ENCODE results near the gene NBEAL2. TPM values are rescaled to one million over a fixed set of nuclear protein-coding genes. Genes with fewer than 3 reads are reported as not detected.

The NBEAL2 gene
- total and polyA plus RNA-seq, 2 of the 8 experiments (the other 6 are each of a cell fraction or from before 2014, with no cell fraction given): 27.3 to 46.9 TPM

- Histone ChIP-seq H3K36me3 (ENCODE audit: control insufficient read depth in 2 of 4, insufficient read depth in 4 of 4, low read length in 3 of 4) (peaks cover 3 to 18% (median 16%) of the 10 kb centered on the region in 4 experiments; a peak in 6 of 8 replicates), H2BK15ac (ENCODE audit: low read length) (no peak overlapping the region), H3K4me2 (ENCODE audit: insufficient read depth in 1 of 2, low read depth in 2 of 2, low read length in 2 of 2) (no peak overlapping the region), H4K91ac (replicated peaks; ENCODE audit: insufficient read length, low read length) (no peak overlapping the region), H4K5ac (ENCODE audit: insufficient read length, low read depth, low read length) (no peak overlapping the region), H2BK120ac (replicated peaks; ENCODE audit: low read depth, low read length) (no peak overlapping the region), H2BK12ac (ENCODE audit: low read depth, low read length) (no peak overlapping the region), H3K4me1 (replicated peaks in 1 of 4; ENCODE audit: control insufficient read depth in 3 of 4, insufficient read depth in 4 of 4, low read length in 3 of 4) (peaks cover 0 to 3% (median 1%) of the 10 kb centered on the region in 4 experiments; a peak in 3 of 7 replicates), H3K79me1 (ENCODE audit: low read depth, low read length) (no peaks in the 10 kb centered on the region), H3K4ac (replicated peaks; ENCODE audit: insufficient read length, low read depth, low read length) (no peak overlapping the region), H3K14ac (ENCODE audit: insufficient read length) (no peak overlapping the region), H3K9me3 (ENCODE audit: insufficient read depth in 2 of 2, low read depth in 1 of 2, low read length in 1 of 2) (no peaks in the 10 kb centered on the region), H3K4me3 (ENCODE audit: extremely low read depth in 1 of 4, insufficient read depth in 2 of 4, low read depth in 3 of 4, low read length in 4 of 4) (no peak overlapping the region), H3K9ac (replicated peaks in 1 of 4; ENCODE audit: extremely low read depth in 1 of 4, low read depth in 3 of 4, low read length in 3 of 4) (no peak overlapping the region), H3K79me2 (ENCODE audit: control insufficient read depth in 1 of 2, insufficient read depth in 2 of 2, low read length in 2 of 2) (no peaks in the 10 kb centered on the region), H3K23me2 (ENCODE audit: low read depth, low read length) (no peaks in the 10 kb centered on the region), H2AFZ (ENCODE audit: low read length) (no peak overlapping the region), H2BK5ac (ENCODE audit: low read depth, low read length) (no peak overlapping the region), H3K27ac (ENCODE audit: low read depth, low read length) (no peak overlapping the region), H3K56ac (replicated peaks; ENCODE audit: insufficient read length, low read depth, low read length) (no peak overlapping the region), H3K23ac (ENCODE audit: insufficient read length) (no peak overlapping the region), H3K27me3 (replicated peaks in 1 of 4; ENCODE audit: control insufficient read depth in 3 of 4, extremely low read depth in 1 of 4, insufficient read depth in 3 of 4, low read length in 3 of 4) (no peaks in the 10 kb centered on the region), H2BK20ac (ENCODE audit: low read length) (no peak overlapping the region), H4K20me1 (replicated peaks in 1 of 2; ENCODE audit: control insufficient read depth in 1 of 2, insufficient read depth in 2 of 2, low read length in 2 of 2) (peaks cover 3 to 25% of the 10 kb centered on the region in 2 experiments), H3K18ac (ENCODE audit: extremely low read depth, low read length) (no peak overlapping the region), H4K8ac (ENCODE audit: extremely low read depth, insufficient read depth, low read length) (no peak overlapping the region), H2AK5ac (ENCODE audit: low read depth, low read length) (no peak overlapping the region)
- FAIRE-seq (no peak), DNase-seq (ENCODE audit: low read depth in 1 of 2, low spot score in 2 of 2) (no peak)
- 91% methylated on average over 5 of the region's 10 CpGs; no CpG with 5 or more reads in 1 of the 2 experiments for WGBS, 2 experiments (ENCODE audit: extremely low coverage in 1 of 2, insufficient coverage in 1 of 2, insufficient read length in 1 of 2, insufficient replicate concordance in 2 of 2, low coverage in 1 of 2, low lambda C conversion rate in 2 of 2, missing lambda C conversion rate in 1 of 2)
- CTCF ChIA-PET (ENCODE audit: partially characterized antibody): interaction anchor here (1.0 to 14.2 kb wide), 4 partner anchors 9 to 77 kb away, joined by 3 to 130 read pairs (median 54); partner anchors contain the start of genes CCDC12 and NBEAL2
- POLR2A ChIA-PET (ENCODE audit: partially characterized antibody): no interaction called here
- TF ChIP-seq CREB1 (IDR thresholded peaks at IDR 0.05) (no peak), NANOG (IDR thresholded peaks at IDR 0.05; ENCODE audit: insufficient read depth, low read depth, low read length, poor library complexity, severe bottlenecking) (no peak), KDM1A (IDR thresholded peaks at IDR 0.05; ENCODE audit: borderline replicate concordance, low read length) (no peak), TEAD4 (IDR thresholded peaks at IDR 0.05; ENCODE audit: low read depth, low read length) (no peak)
These were observed 20.8 kb downstream of the NBEAL2 start for GRCh38 chr3:47000198-47000815.
